T-helper 1 cell treated with Interleukin-12 subunit alpha and Interleukin-12 subunit beta and Interleukin-4 antibody, amounts not matched to agents 30 μg/mL and 1 μg/mL, for 36 hours (primary cell): Measurements from ENCODE around the gene PANX2.

Source experiments
- H3K27ac Mint-ChIP-seq: one replicate; pipeline ENCODE4 v1.8.0; 2021; ENCODE audit warnings: mild to moderate bottlenecking, mixed read lengths
- H3K27me3 Mint-ChIP-seq: one replicate; pipeline ENCODE4 v1.8.0; 2021; ENCODE audit warnings: low read depth, mixed read lengths
- H3K36me3 Mint-ChIP-seq: one replicate; pipeline ENCODE4 v1.8.0; 2021; ENCODE audit warnings: low read depth, mixed read lengths
- H3K4me1 Mint-ChIP-seq: one replicate; pipeline ENCODE4 v1.8.0; 2021; ENCODE audit warnings: low read depth, mixed read lengths
- H3K4me3 Mint-ChIP-seq: one replicate; pipeline ENCODE4 v1.8.0; 2021; ENCODE audit warnings: mild to moderate bottlenecking, moderate library complexity, mixed read lengths
- H3K9me3 Mint-ChIP-seq: one replicate; pipeline ENCODE4 v1.8.0; 2021; ENCODE audit warnings: mixed read lengths

The PANX2 gene

DNA sequence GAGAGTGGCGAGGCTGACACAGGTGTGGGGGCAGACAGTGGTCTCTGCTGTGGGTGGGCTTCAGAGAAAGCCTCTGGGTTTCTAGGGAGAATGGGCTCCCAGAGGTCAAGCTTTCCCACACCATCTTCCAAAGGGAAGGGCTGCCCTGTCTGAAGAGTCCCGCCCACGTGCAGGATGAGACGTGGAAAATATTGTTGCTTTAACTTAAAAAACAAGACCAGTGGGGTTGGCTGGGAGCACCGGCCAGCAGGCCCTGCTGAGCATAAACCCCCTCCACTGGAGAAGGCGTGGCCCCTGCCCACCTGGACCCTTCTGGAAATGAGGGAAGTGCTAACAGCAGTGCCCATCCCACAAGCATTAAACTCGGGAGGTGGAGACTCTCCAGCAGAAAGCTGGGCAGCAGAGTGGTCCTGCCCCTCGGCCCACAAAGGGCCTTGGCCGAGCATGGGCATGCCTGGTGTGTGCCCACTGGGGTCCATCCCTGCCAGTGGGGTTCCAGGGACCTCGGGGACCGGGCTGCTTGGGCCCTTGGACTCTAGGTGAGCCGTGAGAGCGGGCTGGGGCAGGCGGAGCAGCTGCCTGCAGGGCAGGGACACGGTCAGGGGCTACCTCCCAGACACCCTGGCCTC, 45.6 kb downstream of the PANX2 start:
- Mint-ChIP-seq H3K9me3 (no peaks in the 10 kb centered on the region), H3K4me3 (no peak overlapping the region), H3K27ac (no peak overlapping the region), H3K4me1 (peaks cover 9% of the 10 kb centered on the region), H3K27me3 (no peaks in the 10 kb centered on the region), H3K36me3 (peaks cover 26% of the 10 kb centered on the region)

DNA sequence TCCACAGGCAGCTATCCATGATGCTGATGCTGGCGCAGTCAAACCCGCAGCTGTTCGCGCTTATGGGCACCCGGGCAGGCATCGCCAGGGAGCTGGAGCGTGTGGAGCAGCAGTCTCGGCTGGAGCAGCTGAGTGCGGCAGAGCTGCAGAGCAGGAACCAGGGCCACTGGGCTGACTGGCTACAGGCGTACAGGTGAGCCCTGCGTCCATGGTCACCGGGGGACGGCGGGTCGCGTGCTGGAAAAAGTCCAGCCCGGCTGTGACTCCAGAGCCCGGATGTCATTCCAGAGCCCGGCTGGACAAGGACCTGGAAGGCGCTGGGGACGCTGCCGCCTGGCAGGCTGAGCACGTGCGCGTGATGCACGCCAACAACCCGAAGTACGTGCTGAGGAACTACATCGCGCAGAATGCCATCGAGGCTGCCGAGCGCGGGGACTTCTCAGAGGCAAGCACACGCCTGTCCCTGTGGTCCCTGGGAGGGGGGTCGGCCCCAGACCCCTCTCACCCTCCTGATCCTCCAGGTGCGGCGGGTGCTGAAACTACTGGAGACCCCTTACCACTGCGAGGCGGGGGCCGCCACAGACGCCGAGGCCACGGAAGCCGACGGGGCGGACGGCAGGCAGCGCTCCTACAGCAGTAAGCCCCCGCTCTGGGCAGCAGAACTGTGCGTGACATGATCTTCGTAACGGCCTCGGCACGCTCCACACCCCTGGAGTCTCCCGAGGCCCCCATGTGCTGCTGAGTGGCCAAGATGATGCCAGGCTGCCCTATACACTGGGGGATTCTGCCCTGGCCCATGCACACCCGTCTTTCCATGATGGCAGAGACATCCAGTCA, 46.4 kb downstream of the PANX2 start:
- Mint-ChIP-seq H3K36me3 (peaks cover 24% of the 10 kb centered on the region), H3K27ac (no peak overlapping the region), H3K4me3 (no peak overlapping the region), H3K9me3 (no peaks in the 10 kb centered on the region), H3K4me1 (peaks cover 8% of the 10 kb centered on the region), H3K27me3 (no peaks in the 10 kb centered on the region)

DNA sequence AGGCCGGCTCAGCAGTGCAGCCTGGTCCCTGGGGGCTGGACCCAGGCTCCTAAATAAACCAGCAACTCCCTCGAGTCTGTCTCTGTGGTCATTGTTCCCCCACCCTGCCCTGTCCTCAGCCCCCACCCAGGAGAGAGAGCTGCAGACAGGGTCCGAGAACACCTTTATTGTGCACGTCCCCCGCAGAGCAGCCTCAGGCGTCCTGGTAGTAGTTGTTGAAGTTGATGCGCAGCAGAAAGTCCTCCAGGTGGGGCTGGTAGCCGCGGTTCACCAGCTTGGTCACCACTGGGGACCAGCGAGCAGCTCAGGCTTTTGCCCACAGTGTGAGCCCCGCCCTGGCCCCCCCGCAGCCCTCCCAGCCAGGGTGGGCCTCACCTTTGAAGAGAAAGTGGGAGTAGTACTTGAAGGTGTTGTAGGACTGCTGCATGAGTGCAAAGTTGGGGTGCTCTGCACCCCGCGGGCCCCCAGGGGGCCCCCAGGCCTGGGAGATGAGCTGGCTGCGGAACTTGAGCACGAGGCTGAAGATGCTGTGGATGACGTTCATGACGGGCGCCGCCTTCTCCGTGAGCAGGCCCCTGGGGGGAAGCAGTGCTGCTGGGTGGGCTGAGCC, 47.1 kb downstream of the PANX2 start:
- Mint-ChIP-seq H3K4me3 (no peak overlapping the region), H3K27me3 (no peaks in the 10 kb centered on the region)

DNA sequence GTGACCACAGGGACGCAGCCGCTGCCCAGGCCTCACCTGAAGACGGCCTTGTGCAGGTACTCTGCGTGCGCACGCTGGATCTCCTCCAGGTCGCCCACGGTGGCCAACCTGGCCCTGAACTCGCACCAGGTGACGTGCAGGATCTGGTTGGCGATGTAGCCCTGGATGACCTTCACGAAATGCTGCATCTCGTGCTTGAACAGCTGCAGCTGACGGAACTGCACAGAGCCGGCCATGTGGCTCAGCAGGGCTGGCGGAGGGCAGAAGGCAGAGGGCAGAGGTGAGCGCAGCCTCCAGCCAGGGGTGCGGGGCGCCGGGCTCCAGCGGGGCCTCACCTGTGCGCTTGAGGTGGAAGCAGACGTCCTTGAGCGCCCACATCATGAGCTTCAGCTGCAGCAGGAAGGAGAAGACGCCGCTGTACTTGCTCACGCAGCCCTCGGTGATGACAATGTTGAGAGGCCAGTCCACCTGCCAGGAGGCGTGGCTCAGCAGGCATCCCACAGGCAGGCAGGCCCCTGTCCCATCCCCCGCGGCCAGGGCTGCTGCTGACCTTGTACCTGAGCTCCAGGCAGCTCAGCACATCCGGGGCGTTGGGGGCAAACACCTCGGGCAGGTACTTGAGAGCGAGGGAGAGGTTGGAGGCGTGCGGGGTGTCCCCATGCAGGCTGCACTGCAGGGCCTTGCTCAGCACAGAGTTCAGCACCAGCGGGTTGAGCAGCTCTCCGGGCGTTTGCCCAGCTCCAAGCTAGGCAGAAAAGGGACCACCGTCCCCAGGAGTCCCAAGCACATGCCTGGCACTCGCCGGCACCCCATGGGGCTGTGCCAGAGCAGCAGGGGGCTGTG, 47.8 kb downstream of the PANX2 start:
- H3K27ac Mint-ChIP-seq: no peak overlapping the region
- H3K4me1 Mint-ChIP-seq: peaks cover 6% of the 10 kb centered on the region
- no peak overlapping the region for H3K4me3 Mint-ChIP-seq
- peaks cover 20% of the 10 kb centered on the region for H3K36me3 Mint-ChIP-seq
- H3K27me3 Mint-ChIP-seq: no peaks in the 10 kb centered on the region
- no peaks in the 10 kb centered on the region for H3K9me3 Mint-ChIP-seq

More for the DNA sequence above, 47.1 kb downstream of the PANX2 start:
- H3K36me3 Mint-ChIP-seq: peaks cover 24% of the 10 kb centered on the region
- no peak overlapping the region for H3K27ac Mint-ChIP-seq
- peaks cover 8% of the 10 kb centered on the region for H3K4me1 Mint-ChIP-seq
- H3K9me3 Mint-ChIP-seq: no peaks in the 10 kb centered on the region

DNA sequence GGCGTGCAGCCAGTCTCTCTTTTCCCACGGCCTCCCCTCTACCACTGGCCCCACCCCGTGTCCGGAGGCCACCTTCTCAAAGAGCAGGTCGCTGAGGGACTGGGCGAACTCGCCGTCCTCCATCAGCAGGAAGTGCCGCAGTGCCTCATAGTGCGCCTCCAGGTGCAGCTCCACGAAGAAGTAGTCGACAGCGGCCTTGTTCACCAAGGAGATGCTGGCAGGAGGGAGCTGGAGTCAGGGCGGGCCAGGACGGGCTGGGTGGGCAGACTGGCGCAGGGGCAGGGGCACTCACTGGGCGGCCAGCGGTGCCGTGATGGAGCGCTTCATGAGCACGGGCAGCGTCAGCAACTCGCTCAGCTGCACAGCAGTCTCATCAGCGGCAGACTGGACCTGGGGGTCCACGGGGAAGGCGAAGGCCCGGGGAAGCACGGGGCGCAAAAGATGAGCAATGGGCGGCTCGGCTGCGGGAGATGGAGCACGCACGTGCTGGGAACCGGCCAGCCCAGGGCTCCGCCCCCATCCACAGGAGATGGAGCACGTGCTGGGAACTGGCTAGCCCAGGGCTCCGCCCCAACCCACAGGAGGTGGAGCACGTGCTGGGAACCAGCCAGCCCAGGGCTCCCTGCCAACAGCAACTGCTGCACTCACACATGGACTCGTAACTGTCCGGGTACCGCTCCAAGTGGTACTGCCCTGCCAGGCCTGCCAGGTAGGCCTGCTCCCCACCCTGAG, 48.6 kb downstream of the PANX2 start:
- Mint-ChIP-seq H3K9me3 (no peaks in the 10 kb centered on the region), H3K27ac (no peak overlapping the region), H3K4me1 (peaks cover 4% of the 10 kb centered on the region), H3K27me3 (no peaks in the 10 kb centered on the region), H3K36me3 (peaks cover 19% of the 10 kb centered on the region), H3K4me3 (no peak overlapping the region)

DNA sequence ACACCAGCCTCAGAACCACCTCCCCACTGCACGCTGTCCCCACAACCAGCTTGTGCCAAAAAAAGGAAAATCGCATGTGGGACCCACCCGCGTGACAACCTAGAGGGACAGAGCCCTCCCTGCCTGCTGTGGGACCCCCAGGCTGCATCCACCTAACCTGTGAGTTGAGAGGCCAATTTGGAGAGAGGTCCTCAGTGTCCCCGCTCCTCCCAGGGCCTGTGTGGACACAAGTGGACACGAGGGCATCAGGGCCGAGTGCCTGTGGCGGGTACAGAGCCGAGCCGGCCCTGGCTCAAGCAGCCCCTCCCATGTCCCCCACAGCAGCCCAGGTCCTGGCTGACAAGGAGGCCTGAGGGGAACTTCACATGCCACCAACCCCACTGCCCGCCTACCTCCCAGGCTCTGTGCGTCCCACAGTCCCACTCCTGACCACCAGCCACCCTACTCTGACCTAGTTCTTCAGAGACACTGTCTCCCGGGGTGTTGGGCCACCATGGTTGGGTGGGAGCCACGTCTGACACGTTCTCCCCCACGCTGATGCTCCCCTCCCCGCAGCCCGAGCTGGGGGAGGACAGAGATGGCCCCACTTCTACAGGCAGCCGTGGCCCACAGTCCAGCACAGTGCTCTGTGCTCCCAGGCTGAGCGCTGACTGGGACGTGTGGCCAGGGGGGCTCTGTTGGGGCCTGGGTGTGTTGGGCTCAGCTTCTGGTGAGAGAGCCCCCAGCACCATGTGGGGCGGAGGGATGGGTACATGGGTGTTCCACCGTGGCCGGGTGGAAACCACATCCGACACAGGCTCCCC, 49.5 kb downstream of the PANX2 start:
- no peak overlapping the region for H3K27ac Mint-ChIP-seq
- H3K4me1 Mint-ChIP-seq: peaks cover under 1% of the 10 kb centered on the region
- no peak overlapping the region for H3K4me3 Mint-ChIP-seq
- H3K36me3 Mint-ChIP-seq: peaks cover 15% of the 10 kb centered on the region
- no peaks in the 10 kb centered on the region for H3K9me3 Mint-ChIP-seq
- H3K27me3 Mint-ChIP-seq: no peaks in the 10 kb centered on the region

DNA sequence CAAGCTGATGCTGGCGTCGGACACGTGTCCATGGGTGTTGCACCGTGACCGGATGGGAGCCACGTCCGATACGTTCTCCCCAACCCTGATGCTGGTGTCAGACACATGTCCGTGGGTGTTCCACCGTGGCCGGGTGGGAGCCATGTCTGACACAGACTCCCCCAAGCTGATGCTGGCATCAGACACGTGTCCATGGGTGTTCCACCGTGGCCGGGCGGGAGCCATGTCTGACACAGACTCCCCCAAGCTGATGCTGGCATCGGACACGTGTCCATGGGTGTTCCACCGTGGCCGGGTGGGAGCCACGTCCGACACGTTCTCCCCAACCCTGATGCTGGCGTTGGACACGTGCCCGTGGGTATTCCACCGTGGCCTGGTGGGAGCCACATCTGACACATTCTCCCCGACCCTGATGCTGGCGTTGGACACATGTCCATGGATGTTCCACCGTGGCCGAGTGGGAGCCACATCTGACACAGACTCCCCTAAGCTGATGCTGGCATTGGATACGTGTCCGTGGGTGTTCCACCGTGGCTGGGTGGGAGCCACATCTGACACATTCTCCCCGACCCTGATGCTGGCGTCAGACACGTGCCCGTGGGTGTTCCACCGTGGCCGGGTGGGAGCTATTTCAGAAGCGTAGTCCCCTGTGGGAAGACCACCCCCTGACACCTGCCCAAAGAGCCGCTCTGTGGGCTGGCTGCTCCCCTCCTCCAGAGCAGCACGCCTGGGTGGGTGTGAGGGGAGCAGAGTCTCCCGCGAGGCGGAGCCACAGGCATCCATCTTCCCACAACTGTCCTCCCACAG, 50.3 kb downstream of the PANX2 start:
- Mint-ChIP-seq H3K4me1 (no peaks in the 10 kb centered on the region), H3K9me3 (no peaks in the 10 kb centered on the region), H3K27ac (no peak overlapping the region), H3K4me3 (no peak overlapping the region), H3K27me3 (no peaks in the 10 kb centered on the region), H3K36me3 (peaks cover 12% of the 10 kb centered on the region)

DNA sequence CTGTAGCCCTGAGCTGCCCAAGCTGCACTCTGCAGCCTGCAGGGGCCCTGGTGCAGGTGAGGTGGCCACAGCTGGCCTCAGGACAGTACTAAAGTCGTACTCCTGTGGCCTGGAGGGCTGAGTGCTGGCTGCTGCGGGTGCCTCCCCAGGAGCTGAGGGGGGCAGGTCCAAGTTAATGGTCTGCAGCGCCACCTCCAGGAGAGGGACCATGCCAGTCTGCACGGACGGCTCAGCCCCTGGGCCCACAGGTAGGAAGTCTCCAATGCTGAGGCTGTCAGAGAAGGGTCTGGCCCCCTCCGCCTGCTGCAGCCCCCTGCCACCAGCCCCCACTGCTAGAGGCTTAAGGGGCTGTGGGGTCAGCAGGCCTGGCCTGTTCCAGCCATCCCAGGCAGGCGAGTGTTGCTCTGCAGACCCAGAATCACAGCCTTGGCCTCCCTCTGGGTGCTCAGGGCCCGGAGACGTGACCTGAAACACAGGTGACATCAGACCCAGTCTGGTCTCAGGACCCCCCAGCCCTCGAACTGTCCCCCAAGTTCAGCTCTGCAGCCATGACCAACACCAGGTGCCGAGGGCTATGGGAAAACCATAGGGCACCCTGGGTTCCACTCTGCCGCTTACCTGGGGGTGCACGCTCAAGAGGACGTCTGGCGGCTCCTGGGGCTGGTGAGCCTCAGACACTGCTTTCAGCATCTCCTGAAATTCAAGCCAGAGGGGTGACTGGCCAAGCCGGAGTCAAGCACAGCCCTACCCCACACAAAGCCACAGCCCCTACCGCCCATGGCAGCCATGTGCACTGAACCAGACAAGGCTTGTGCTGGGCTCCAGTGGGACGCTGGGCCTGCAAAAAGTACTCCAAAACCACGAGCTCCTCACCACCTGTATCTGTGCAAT, 51.1 kb downstream of the PANX2 start:
- H3K36me3 Mint-ChIP-seq: peaks cover 12% of the 10 kb centered on the region
- no peak overlapping the region for H3K27ac Mint-ChIP-seq
- no peak overlapping the region for H3K4me3 Mint-ChIP-seq
- no peaks in the 10 kb centered on the region for H3K27me3 Mint-ChIP-seq
- no peaks in the 10 kb centered on the region for H3K4me1 Mint-ChIP-seq
- no peaks in the 10 kb centered on the region for H3K9me3 Mint-ChIP-seq

DNA sequence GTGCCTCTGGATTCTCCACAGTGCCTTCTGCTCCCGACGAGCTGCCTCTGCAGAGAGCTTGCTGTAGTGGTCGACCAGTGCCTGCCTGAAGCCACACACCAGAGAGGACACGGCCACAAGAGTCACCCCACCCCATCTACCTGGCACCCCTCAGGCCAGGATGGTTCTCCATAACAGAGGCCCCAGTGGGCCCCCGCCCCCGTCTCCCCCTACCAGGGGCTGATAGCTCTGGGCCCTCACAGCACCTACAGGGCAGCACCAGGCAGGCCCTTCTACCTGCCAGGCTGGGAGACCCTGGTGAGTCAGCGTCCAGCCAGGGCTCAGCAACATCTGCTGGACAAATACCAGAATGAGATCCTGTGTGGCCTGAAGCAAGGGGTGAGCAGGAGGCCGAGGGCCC, 52.0 kb downstream of the PANX2 start:
- no peaks in the 10 kb centered on the region for H3K4me1 Mint-ChIP-seq
- no peaks in the 10 kb centered on the region for H3K27me3 Mint-ChIP-seq
- no peak overlapping the region for H3K27ac Mint-ChIP-seq
- no peaks in the 10 kb centered on the region for H3K9me3 Mint-ChIP-seq
- H3K4me3 Mint-ChIP-seq: no peak overlapping the region
- peaks cover 9% of the 10 kb centered on the region for H3K36me3 Mint-ChIP-seq

DNA sequence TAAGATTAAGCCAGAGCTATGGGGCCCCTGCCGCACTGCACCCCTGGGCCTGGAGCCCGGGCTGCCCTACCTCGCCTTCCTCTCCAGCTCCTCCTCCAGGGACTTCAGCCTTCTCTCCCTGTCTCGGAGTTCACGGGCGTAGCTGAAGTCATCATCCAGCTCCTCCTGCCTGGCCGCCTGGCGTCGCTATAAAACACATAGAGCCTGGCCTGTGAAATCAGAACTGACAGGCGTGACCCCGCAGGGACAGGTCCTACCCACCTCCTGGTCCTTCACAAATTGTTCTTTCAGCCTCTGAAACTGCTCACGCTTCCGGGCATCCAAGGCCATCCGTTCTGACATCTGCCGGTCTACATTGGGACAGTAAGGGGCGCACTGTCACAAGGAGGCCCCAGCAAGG, 53.5 kb downstream of the PANX2 start:
- Mint-ChIP-seq H3K27me3 (no peaks in the 10 kb centered on the region), H3K36me3 (peaks cover 8% of the 10 kb centered on the region), H3K4me3 (no peak overlapping the region), H3K9me3 (no peaks in the 10 kb centered on the region), H3K27ac (no peak overlapping the region), H3K4me1 (no peaks in the 10 kb centered on the region)

DNA sequence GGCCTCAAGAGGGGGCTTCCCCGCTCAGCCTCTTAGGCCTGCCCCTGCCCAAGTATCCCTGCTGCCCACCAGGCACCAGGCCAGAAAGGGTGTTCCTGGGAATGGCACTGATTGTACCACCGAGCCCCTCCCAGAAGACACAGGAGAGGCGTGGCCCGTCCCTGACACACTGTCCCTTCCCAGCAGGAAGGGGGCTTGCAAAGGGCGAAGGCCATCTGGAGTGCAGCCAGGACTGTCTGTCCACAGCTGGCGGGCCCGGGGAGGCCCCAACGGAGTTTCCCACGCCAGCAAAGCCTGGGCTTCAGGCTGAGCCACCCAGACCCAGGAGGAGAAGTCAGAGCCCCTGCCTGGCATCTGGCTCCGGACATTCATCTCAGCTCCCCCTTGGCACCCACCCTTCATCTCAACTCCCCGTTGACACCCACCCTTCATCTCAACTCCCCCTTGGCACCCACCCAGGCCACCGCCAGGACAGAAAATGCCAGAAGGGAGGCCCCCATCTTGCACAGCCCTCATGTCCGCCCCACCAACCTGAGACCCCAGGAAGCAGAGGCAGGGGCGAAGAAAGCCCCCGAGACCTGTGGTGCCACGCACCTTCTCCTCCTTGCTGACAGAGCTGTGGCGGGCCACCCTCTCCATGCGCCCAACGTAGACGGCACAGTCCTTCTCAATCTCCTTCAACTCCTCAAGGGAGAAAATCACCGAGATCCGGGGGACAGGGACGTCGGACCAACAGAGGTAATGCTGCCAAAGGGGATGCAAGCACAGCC, 54.9 kb downstream of the PANX2 start:
- Mint-ChIP-seq H3K4me3 (no peak overlapping the region), H3K27ac (no peak overlapping the region), H3K9me3 (no peaks in the 10 kb centered on the region), H3K4me1 (no peaks in the 10 kb centered on the region), H3K36me3 (peaks cover 12% of the 10 kb centered on the region), H3K27me3 (no peaks in the 10 kb centered on the region)
